Measurements from ENCODE around the gene PDE4D.

PDE4D gene

DNA sequence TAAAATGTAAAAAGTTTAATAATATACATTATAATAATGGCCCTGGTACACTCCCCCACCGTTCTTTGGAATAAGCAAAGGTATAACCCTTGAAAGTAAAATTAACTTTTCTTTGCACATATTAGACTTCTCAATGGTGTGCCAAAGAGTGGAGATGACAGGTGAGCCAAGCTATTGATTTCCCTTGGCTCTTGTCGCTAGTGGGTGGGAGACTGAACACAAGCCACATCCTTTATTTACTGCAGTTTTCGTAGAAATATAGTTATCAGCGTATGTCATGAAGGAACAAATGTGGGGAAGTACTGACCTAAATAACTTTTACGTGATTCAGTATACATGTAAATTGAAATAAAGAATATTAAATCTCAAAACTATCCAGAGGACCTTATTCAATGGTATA is 761.4 kb downstream of the PDE4D start:
- no peak for DNase-seq (ENCODE audit: low read depth in 2 of 3, low spot score in 1 of 3)

DNA sequence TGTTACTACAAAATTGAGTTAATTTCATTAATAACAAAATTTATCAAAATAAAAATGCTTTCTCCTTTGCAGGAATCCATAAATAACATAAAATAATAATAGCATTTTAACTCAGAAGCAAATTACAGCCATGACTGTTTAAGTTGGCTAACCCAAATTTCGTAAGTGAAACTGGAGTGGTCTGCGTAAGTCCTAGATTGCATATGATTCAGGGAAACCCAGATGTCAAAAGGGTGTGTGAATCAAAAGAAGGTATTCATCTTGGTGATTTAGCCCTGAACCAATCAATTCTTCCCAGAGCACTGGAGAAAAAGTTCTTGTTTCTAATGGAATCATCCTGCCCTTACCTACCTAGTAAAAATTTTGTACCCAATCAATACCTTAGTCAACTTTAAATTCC is 763.1 kb downstream of the PDE4D start:
- no peak for DNase-seq (ENCODE audit: low read depth in 2 of 3, low spot score in 1 of 3)

DNA sequence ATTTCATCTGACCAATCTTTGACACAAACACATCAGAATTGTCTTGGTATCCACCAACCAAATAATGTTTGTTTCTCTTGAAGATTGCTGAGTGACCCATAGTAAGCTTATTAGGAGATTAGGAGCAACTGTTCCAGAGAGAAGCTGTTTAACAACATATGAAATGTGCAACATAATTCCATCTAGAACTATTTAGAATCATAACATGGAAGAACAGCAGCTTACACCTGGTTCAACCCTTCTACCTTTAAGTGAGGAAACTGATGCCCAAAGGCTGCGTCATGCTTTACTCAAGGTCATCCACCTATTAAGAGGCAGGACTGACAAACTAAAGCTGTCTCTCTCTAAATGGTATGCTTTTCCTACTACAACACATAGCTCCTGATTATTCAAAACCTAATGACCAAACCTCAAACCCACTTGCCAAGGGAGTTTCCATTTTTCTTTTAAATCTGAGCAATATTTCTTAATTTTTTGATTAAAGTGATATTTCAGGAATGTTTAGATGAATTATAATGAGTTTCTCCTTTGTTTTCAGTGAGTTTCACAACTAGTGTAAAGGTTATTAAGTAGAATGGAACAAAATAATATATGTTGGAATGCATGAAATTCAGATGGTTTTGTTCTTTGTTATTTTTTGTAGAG is 764.8 kb downstream of the PDE4D start:
- DNase-seq (ENCODE audit: low read depth in 2 of 3, low spot score in 1 of 3), result no peak

DNA sequence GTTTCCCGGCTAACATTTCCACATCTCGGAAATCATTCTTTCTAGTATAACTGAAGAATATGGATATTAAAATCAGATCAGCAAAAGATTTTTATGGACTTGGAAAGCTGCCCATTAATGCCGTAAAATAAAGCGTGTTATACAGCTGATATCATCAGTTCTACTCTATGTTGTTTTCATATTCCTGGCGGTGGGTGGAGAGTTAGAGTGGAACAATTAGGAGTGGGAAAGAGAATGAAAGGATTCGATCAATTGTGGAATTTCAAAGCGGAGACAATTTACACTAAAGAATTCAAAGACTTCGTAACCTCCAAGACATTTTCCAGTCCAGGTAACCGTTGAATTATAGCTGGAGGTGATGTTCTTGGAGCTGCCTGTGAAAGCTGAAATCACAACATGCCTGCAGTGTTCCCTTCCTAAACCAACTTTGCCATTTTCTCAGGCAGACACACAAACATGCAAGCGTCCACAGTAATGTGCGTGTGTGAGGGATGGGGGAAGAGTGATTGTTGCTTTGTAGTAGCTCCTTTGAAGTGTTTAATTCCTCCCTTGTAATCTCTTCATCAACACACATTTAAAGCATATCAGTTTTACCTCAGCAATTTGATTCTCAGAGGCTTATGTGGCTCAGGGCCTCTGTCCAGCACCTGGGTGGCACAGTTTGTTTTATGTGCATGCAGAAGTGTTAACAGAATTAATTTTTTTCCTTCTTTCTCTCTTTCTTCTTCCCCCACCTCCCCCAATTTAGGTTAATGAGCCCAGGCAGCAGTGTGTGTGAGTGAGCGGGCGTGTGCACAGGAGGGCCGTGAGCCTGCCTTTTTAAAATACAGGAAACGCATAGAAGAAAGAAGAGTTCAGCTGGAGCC is 766.6 kb downstream of the PDE4D start:
- DNase-seq (ENCODE audit: low read depth in 2 of 3, low spot score in 1 of 3), result no peak

DNA sequence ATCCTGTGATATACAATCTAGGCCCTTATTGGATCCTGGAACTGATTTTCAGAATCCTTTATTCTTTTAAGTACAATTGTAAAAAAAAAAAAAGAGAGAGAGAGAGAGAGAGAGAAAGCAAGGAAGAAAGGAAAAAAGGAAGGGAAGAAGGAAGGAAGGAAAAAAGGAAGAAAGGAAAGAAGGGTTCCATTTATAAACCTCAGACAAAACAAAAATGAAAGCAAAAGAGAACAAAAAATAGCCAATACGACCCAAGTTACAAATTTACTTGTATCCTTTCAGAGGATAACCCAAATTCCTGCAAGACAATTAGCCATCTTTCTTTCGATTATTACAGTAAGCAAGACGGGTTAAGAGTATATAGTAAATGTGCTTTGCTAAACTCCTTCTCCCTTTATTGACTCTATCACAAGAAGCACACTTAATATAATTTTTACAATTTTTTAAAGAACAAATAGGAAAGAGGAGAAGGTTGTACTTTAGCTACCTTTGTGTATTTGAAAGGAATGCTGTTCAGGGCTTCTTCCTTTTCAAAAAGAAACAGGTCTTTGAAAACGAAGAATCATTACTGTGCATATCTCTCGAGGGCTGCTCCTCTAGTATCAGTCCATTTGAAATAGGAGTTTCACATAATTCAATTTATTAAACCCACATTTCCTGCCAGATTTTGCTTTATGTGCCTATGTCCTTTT is 767.4 kb downstream of the PDE4D start:
- DNase-seq (ENCODE audit: low read depth in 2 of 3, low spot score in 1 of 3), result no peak

DNA sequence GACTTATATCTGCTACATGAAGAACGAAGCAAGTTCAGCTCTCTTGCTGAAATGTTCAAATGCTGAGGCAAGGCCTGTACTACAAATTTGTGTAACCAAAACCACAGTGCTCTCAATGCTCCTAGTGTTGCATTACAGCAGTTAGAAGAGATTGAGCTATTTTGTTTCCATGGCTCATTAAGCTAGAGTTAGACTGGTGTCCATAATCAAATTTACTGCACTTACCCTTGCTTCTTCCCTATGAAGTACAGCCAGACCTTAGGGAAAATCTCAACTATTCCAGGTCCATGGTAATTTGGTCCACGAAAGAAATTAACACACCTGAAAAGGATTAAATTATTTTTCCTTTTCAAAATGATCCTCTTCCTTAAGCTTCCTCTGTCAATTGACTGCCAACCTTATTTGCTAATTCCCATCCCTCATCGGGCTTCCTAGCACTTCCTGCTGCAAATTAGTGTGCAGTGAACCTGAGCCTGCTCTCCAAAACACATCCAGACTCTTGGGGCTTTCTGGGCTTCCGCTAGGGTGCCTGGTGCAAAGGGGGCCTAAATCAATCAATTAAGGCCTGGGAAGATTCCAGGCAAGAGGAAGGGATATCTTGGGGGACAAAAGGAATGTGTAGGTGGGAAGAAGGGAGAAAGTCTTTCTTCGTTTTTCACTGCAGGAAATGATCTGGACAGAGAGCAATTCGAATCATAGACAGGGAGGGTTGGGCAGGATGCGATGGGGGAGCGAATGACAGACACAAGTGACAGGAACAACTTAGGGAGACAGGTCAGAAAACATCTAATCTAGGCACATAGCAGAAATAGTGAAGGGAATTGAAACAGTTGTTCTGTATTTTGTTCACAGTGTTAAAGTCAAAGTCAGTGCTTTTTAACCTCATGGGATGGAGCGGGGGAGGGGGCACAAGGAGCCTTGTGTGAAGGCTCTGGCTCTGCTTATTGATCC is 768.2 kb downstream of the PDE4D start:
- no peak for DNase-seq (ENCODE audit: low read depth in 2 of 3, low spot score in 1 of 3)

DNA sequence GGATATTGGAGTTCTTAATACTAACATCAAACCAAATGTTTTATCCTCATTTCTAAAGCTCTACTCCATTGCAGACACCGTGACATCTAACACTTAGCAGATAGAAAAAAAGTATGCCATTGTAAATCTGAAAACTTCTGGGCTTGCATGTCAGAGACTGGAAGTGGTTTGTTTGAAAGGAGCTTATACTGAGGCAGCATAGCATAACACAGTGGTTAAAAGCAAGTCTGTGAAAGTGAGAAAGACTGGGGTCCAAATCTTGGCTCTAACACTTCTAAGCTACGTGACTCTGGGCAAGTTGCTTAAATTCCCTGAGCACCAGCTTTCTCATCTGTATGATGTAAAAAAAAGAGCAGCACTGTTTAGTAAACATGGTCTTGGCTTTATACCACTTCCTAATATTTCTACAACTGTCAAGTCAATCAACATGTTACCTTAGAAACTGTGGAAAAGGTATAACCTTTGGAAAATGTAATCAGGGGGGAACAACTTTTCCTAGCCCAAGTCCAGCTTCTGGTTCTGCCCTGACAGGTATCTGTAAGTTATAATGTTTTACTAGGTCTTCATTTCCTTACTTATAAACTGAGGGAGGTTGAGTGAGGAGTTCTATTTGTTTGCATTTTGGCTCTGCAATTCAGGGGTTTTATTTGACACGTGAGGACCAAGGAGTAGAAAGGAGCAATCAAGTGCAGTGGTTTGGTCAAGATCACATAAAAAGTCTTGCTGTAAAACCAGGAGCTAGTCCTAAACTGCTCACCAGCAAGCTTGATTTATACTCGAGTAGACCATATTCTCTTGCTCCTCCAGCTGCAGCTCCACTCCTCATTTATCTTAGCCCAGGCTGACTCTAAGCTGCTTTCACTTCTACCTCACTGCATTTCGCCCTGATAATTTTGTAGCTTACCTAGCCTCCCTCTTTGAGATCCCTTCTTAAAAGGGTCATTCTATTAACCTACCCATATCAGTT is 769.6 kb downstream of the PDE4D start:
- DNase-seq (ENCODE audit: low read depth in 2 of 3, low spot score in 1 of 3), result no peak

GRCh38 chr5:59119480-59119879 is 774.0 kb downstream of the PDE4D start:
- DNase-seq (ENCODE audit: low read depth in 2 of 3, low spot score in 1 of 3), result no peak

DNA sequence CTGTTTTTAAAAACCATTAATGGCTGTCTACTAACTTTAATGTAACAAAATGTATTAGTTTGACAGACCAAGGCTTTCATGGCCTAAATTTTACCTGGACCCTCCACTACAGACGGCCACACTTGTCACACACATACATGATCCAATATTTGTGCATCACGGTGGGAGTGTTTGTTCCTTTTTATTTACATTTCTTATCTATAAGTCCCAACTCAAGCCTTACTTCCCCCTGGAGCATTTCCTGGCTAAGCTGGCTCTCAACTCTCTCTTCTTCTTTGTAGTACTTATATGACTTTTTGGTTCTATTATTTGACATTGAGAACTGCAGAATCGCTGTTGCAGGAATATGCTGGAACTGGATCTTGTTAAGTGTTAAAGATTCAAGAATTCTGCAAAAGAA is 776.2 kb downstream of the PDE4D start:
- no peak for DNase-seq (ENCODE audit: low read depth in 2 of 3, low spot score in 1 of 3)

DNA sequence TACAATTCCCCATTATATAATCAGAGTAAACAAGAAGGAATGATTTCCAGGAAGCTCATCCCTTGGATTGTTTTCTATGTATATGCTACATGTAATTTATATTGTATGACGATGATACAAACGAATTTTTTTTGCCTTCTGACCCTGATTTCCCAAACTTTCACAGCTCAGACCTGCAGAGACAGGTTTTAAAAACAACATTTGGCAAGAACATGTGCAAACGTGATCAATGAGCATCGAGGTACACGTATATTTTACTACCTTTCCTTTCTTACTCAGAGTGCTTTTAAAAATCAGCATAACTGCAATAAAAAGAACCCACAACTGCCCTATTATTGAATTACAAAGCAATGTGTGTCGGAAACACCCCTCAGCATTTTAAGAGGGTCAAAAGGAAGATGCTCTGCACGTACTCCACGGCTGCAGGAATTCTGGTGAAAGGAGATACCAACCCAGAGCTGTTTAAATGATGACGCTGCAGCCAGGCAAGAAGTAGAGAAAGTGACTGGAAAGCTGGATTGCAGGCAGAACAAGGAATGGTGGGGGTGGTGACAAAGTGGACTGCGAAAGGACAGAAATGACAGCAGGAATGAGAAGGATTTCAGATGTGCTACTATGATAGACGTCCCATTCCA is 777.2 kb downstream of the PDE4D start:
- no peak for DNase-seq (ENCODE audit: low read depth in 2 of 3, low spot score in 1 of 3)

DNA sequence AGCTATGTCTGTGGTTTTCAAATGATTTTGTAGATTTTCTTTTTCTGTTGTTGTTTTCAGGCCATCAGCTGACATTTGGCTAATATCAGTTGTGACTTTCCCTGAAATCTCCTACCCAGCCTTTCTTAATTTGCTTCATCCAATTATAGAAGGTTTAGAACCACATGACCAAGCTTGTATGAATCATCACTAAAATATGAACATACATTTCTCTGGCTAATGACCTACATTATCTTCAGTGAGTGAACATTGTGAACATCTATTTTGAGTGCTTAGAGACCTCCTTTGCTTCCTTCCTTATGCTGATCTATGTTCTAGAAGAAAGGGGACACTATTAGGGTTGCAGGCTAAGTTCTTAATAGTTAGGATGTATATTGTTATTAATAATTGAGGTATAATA is 778.2 kb downstream of the PDE4D start:
- no peak for DNase-seq (ENCODE audit: low read depth in 2 of 3, low spot score in 1 of 3)

GRCh38 chr5:59109383-59109782 is 784.1 kb downstream of the PDE4D start:
- no peak for DNase-seq (ENCODE audit: low read depth in 2 of 3, low spot score in 1 of 3)

DNA sequence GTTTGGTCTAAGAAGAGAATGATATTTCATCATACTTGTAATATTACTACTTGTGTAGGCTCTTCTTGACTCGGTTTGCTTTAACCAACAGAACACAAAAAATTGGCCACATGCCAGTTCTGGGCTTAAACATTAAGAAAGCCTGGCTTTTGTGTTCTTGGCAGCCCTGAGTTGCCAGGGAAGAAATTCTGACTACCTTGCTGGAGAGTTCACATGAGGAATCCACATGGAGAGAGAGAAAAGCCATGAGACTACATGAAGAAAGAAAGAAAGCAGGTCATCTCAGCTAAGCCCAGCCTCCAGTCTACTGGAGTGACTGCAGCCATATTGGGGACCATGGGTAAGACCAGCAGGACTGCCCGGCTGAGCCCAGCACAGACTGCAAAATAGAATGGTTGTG is 785.8 kb downstream of the PDE4D start:
- DNase-seq (ENCODE audit: low read depth in 2 of 3, low spot score in 1 of 3), result no peak

- DNase-seq (ENCODE audit: low read depth in 2 of 3, low spot score in 1 of 3), result no peak
Observed at GRCh38 chr5:59104400-59105127, 789.0 kb downstream of the PDE4D start.

DNA sequence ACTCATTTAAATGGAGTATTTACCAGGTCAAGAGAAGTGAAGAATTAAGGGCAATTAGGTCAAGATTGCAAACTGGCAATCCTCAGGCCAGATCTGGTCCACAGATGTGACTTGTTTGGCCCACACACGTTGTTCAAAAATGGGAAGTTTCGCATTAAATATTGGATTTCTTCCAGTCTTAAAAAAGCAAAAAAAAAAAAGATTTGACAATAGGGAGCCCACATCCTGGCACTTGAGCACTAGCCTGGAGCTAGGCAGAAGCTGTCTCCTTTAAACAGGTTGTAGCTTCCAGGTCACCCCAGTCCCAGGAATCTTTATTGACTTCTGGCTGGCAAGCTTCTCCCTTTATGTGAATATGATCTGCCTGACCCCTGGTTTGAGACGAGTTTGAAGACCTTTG is 790.2 kb downstream of the PDE4D start:
- no peak for DNase-seq (ENCODE audit: low read depth in 2 of 3, low spot score in 1 of 3)

GRCh38 chr5:59102437-59102836 is 791.1 kb downstream of the PDE4D start:
- DNase-seq (ENCODE audit: low read depth in 2 of 3, low spot score in 1 of 3), result no peak

GRCh38 chr5:59100875-59101274 is 792.7 kb downstream of the PDE4D start:
- DNase-seq (ENCODE audit: low read depth in 2 of 3, low spot score in 1 of 3), result no peak

- DNase-seq (ENCODE audit: low read depth in 2 of 3, low spot score in 1 of 3), result no peak
Observed at GRCh38 chr5:59099995-59100345, 793.6 kb downstream of the PDE4D start.

Measured in stimulated activated CD4-positive, alpha-beta T cell treated with anti-CD3 and anti-CD28 coated beads, Interleukin-12 subunit alpha, Interleukin-12 subunit beta, amount 100 ng/mL, for 48 hours (primary cell).